ENCODE data around the gene OSMR. TPM values are rescaled to one million over a fixed set of nuclear protein-coding genes. Genes with fewer than 3 reads are reported as not detected.

OSMR gene
- total RNA-seq, 1 donor from 2014 or later, result 0.25 TPM

Other genes with a start within 250 kb of the OSMR start
- 53.7 and 54.9 TPM in 2 replicates for gene RICTOR, start 228.4 kb downstream of the OSMR start, total RNA-seq

Data from T-helper 1 cell treated with Interleukin-12 subunit alpha and Interleukin-12 subunit beta and Interleukin-4 antibody, amounts not matched to agents 30 ng/mL and 1 ng/mL, for 36 hours (primary cell).